AG08396 (cell line): Measurements from ENCODE around the gene ZBTB18.

Experiments used
- DNase-seq: peaks from one replicate; pipeline ENCODE4 v3.0.0; 2012; ENCODE audit warnings: low spot score, mixed read lengths

Gene ZBTB18

GRCh38 chr1:244089561-244089960 is 38.5 kb downstream of the ZBTB18 start:
- no peak for DNase-seq

GRCh38 chr1:244090645-244091044 is 39.6 kb downstream of the ZBTB18 start:
- DNase-seq = no peak

GRCh38 chr1:244092293-244092963 is 41.3 kb downstream of the ZBTB18 start:
- peak; percentile 32 for DNase-seq

GRCh38 chr1:244092964-244093638 is 42.0 kb downstream of the ZBTB18 start:
- DNase-seq = no peak

- no peak for DNase-seq
These were observed 43.9 kb downstream of the ZBTB18 start for GRCh38 chr1:244094880-244095528.

- no peak for DNase-seq
These were observed 44.4 kb downstream of the ZBTB18 start for GRCh38 chr1:244095529-244095911.

GRCh38 chr1:244096066-244096610 is 45.1 kb downstream of the ZBTB18 start:
- no peak for DNase-seq

GRCh38 chr1:244096691-244097090 is 45.6 kb downstream of the ZBTB18 start:
- DNase-seq = no peak

- DNase-seq = no peak
These were observed 46.7 kb downstream of the ZBTB18 start for GRCh38 chr1:244097523-244098405.

- DNase-seq = no peak
These were observed 48.3 kb downstream of the ZBTB18 start for GRCh38 chr1:244099258-244099930.

- DNase-seq = no peak
These were observed 49.2 kb downstream of the ZBTB18 start for GRCh38 chr1:244100276-244100675.

- no peak for DNase-seq
These were observed 49.8 kb downstream of the ZBTB18 start for GRCh38 chr1:244100704-244101453.

- no peak for DNase-seq
These were observed 51.0 kb downstream of the ZBTB18 start for GRCh38 chr1:244102046-244102445.

GRCh38 chr1:244102468-244102867 is 51.4 kb downstream of the ZBTB18 start:
- no peak for DNase-seq

GRCh38 chr1:244104309-244105060 is 53.4 kb downstream of the ZBTB18 start:
- DNase-seq = peak; percentile 94

- no peak for DNase-seq
These were observed 55.1 kb downstream of the ZBTB18 start for GRCh38 chr1:244106176-244106575.
